Neural crest cell (in vitro differentiated cells): Measurements from ENCODE around the gene NUMB. TPM values are rescaled to one million over a fixed set of nuclear protein-coding genes. Genes with fewer than 3 reads are reported as not detected.

Source experiments
- DNase-seq: peaks from one replicate; pipeline ENCODE4 v3.0.0; 2021; ENCODE audit warnings: low read depth, mixed read lengths, low spot score
- H3K27ac Mint-ChIP-seq: one replicate; pipeline ENCODE4 v1.8.0; 2021; ENCODE audit warnings: mild to moderate bottlenecking, mixed read lengths; ENCODE audit not compliant: unreplicated experiment
- H3K27me3 Mint-ChIP-seq: 2 replicates; pipeline ENCODE4 v1.8.0; 2021; ENCODE audit warnings: low read depth, mild to moderate bottlenecking, mixed read lengths
- H3K36me3 Mint-ChIP-seq: 2 replicates; pipeline ENCODE4 v1.8.0; 2021; ENCODE audit warnings: low read depth, mild to moderate bottlenecking, mixed read lengths
- H3K4me1 Mint-ChIP-seq: 2 replicates; pipeline ENCODE4 v1.8.0; 2021; ENCODE audit warnings: mixed read lengths
- H3K4me3 Mint-ChIP-seq: one replicate; pipeline ENCODE4 v1.8.0; 2021; ENCODE audit warnings: mild to moderate bottlenecking, mixed read lengths
- H3K9me3 Mint-ChIP-seq: 2 replicates; pipeline ENCODE4 v1.8.0; 2021; ENCODE audit warnings: mixed read lengths
- CTCF ChIP-seq: fragments of 200-600 bp; sonication (generic); conservative IDR thresholded peaks from 2 replicates; pipeline ENCODE4 v1.5.0; 2021; ENCODE audit warnings: antibody characterized with exemption, mild to moderate bottlenecking
- total RNA-seq: library from RNA; stranded (reverse); gene quantifications from 2 replicates; pipeline ENCODE4 v1.2.1, GENCODE V29; 2021

NUMB gene
- total RNA-seq, 1 donor from 2014 or later: 40.7 TPM

- Mint-ChIP-seq H3K36me3 (no peaks in the 10 kb centered on the region), H3K9me3 (no peaks in the 10 kb centered on the region), H3K4me3 (no peak overlapping the region), H3K27ac (no peak overlapping the region), H3K27me3 (no peaks in the 10 kb centered on the region), H3K4me1 (peaks cover 25% of the 10 kb centered on the region)
- no peak for DNase-seq
- TF ChIP-seq CTCF: no peak
These were observed 19.4 kb upstream of the NUMB start for GRCh38 chr14:73477618-73478266.

- peak overlapping the region; percentile 85 for H3K27ac Mint-ChIP-seq
- H3K36me3 Mint-ChIP-seq: no peaks in the 10 kb centered on the region
- H3K4me1 Mint-ChIP-seq: peaks cover 29% of the 10 kb centered on the region
- no peaks in the 10 kb centered on the region for H3K9me3 Mint-ChIP-seq
- peak overlapping the region; percentile 6 for H3K4me3 Mint-ChIP-seq
- DNase-seq: no peak
- no peak for TF ChIP-seq CTCF
- H3K27me3 Mint-ChIP-seq: no peaks in the 10 kb centered on the region
These were observed 18.1 kb upstream of the NUMB start for GRCh38 chr14:73476451-73476931.

GRCh38 chr14:73474952-73475351 is 16.6 kb upstream of the NUMB start:
- H3K36me3 Mint-ChIP-seq: no peaks in the 10 kb centered on the region
- no peaks in the 10 kb centered on the region for H3K9me3 Mint-ChIP-seq
- DNase-seq: no peak
- H3K4me1 Mint-ChIP-seq: peaks cover 29% of the 10 kb centered on the region
- TF ChIP-seq CTCF: no peak
- H3K27me3 Mint-ChIP-seq: no peaks in the 10 kb centered on the region
- no peak overlapping the region for H3K27ac Mint-ChIP-seq
- no peak overlapping the region for H3K4me3 Mint-ChIP-seq

GRCh38 chr14:73472185-73473114 is 14.1 kb upstream of the NUMB start:
- Mint-ChIP-seq H3K4me1 (peaks cover 21% of the 10 kb centered on the region), H3K9me3 (no peaks in the 10 kb centered on the region), H3K36me3 (no peaks in the 10 kb centered on the region), H3K27me3 (no peaks in the 10 kb centered on the region), H3K4me3 (no peak overlapping the region), H3K27ac (no peak overlapping the region)
- TF ChIP-seq CTCF: peak; percentile 85
- no peak for DNase-seq

GRCh38 chr14:73471582-73472184 is 13.3 kb upstream of the NUMB start:
- peaks cover 16% of the 10 kb centered on the region for H3K4me1 Mint-ChIP-seq
- no peaks in the 10 kb centered on the region for H3K9me3 Mint-ChIP-seq
- H3K27ac Mint-ChIP-seq: no peak overlapping the region
- DNase-seq: no peak
- H3K36me3 Mint-ChIP-seq: no peaks in the 10 kb centered on the region
- TF ChIP-seq CTCF: no peak
- no peaks in the 10 kb centered on the region for H3K27me3 Mint-ChIP-seq
- H3K4me3 Mint-ChIP-seq: no peak overlapping the region
